ENCODE measurements around the gene SCARF2.
A peak's percentile ranks its signal among the peaks of the same experiment; 100 is the strongest.
"Not testable (repeated sequence)": the region's sequence is repeated elsewhere in the genome, so short reads cannot be mapped to it uniquely, and the experiment has no call there.

The SCARF2 gene

GRCh38 chr22:20459862-20460261, 22.2 kb upstream of the SCARF2 start:
- no peak for DNase-seq (ENCODE audit: low read depth in 2 of 2, low spot score in 1 of 2)

GRCh38 chr22:20459152-20459542, 21.5 kb upstream of the SCARF2 start:
- DNase-seq (ENCODE audit: low read depth in 2 of 2, low spot score in 1 of 2): no peak

GRCh38 chr22:20458530-20459151, 21.0 kb upstream of the SCARF2 start:
- no peak for DNase-seq (ENCODE audit: low read depth in 2 of 2, low spot score in 1 of 2)

GRCh38 chr22:20457506-20458240, 20.0 kb upstream of the SCARF2 start:
- DNase-seq (ENCODE audit: low read depth in 2 of 2, low spot score in 1 of 2): no peak

- DNase-seq (ENCODE audit: low read depth in 2 of 2, low spot score in 1 of 2): no peak
These were observed 19.1 kb upstream of the SCARF2 start for GRCh38 chr22:20456722-20457076.

GRCh38 chr22:20456064-20456721, 18.6 kb upstream of the SCARF2 start:
- DNase-seq (ENCODE audit: low read depth in 2 of 2, low spot score in 1 of 2): peak; percentile 38 to 58

GRCh38 chr22:20455709-20456063, 18.1 kb upstream of the SCARF2 start:
- DNase-seq (ENCODE audit: low read depth in 2 of 2, low spot score in 1 of 2): no peak

- no peak for DNase-seq (ENCODE audit: low read depth in 2 of 2, low spot score in 1 of 2)
These were observed 15.6 kb upstream of the SCARF2 start for GRCh38 chr22:20453222-20453621.

GRCh38 chr22:20451920-20452319, 14.3 kb upstream of the SCARF2 start:
- no peak for DNase-seq (ENCODE audit: low read depth in 2 of 2, low spot score in 1 of 2)

- not testable (repeated sequence) for DNase-seq (ENCODE audit: low read depth in 2 of 2, low spot score in 1 of 2)
These were observed 13.6 kb upstream of the SCARF2 start for GRCh38 chr22:20451129-20451778.

- DNase-seq (ENCODE audit: low read depth in 2 of 2, low spot score in 1 of 2): no peak
These were observed 12.9 kb upstream of the SCARF2 start for GRCh38 chr22:20450551-20450906.

GRCh38 chr22:20449819-20450550, 12.4 kb upstream of the SCARF2 start:
- DNase-seq (ENCODE audit: low read depth in 2 of 2, low spot score in 1 of 2): no peak

- no peak for DNase-seq (ENCODE audit: low read depth in 2 of 2, low spot score in 1 of 2)
These were observed 11.0 kb upstream of the SCARF2 start for GRCh38 chr22:20448630-20449029.

GRCh38 chr22:20446383-20446970, 8.9 kb upstream of the SCARF2 start:
- no peak for DNase-seq (ENCODE audit: low read depth in 2 of 2, low spot score in 1 of 2)

- DNase-seq (ENCODE audit: low read depth in 2 of 2, low spot score in 1 of 2): no peak
These were observed 6.7 kb upstream of the SCARF2 start for GRCh38 chr22:20444325-20444724.

GRCh38 chr22:20442485-20443284, 5.1 kb upstream of the SCARF2 start:
- no peak for DNase-seq (ENCODE audit: low read depth in 2 of 2, low spot score in 1 of 2)

GRCh38 chr22:20441631-20442484, 4.2 kb upstream of the SCARF2 start:
- DNase-seq (ENCODE audit: low read depth in 2 of 2, low spot score in 1 of 2): no peak

- no peak for DNase-seq (ENCODE audit: low read depth in 2 of 2, low spot score in 1 of 2)
These were observed 3.3 kb upstream of the SCARF2 start for GRCh38 chr22:20440637-20441591.

Measured in stimulated activated CD8-positive, alpha-beta memory T cell treated with anti-CD3 and anti-CD28 coated beads, Interleukin-4, amount 100 ng/mL, for 1 hour (primary cell).